SK-N-MC (cell line): Measurements from ENCODE around the gene MPG.

ENCODE experiments used
- DNase-seq: peaks from one replicate; pipeline ENCODE4 v3.0.0-alpha.2; 2011; ENCODE audit warnings: low read depth, low spot score
- H3K27ac ChIP-seq: fragments of 200-600 bp; sonication (generic); 2 replicates; pipeline ENCODE4 v1.5.1; 2016; ENCODE audit warnings: mixed run types
- H3K36me3 ChIP-seq: fragments of 200-600 bp; sonication (generic); 2 replicates; pipeline ENCODE4 v1.6.1; 2017; ENCODE audit warnings: antibody characterized with exemption, low read length, mixed read lengths; ENCODE audit not compliant: insufficient read depth
- H3K4me3 ChIP-seq: fragments of 200-600 bp; sonication (generic); 2 replicates; pipeline ENCODE4 v1.5.1; 2016
- H3K9ac ChIP-seq: fragments of 200-600 bp; sonication (generic); 2 replicates; pipeline ENCODE4 v1.8.0; 2017; ENCODE audit warnings: mixed run types, mixed read lengths; ENCODE audit not compliant: insufficient read length
- H3K9me3 ChIP-seq: fragments of 200-600 bp; sonication (generic); 2 replicates; pipeline ENCODE4 v1.6.1; 2017; ENCODE audit warnings: low read depth, mild to moderate bottlenecking, antibody characterized with exemption, low read length, moderate library complexity, mixed read lengths
- EZH2 ChIP-seq: fragments of 200-600 bp; sonication (generic); IDR thresholded peaks from one replicate; pipeline ENCODE4 v1.6.1; 2017; ENCODE audit warnings: antibody characterized with exemption
- FOXP2 ChIP-seq: optimal IDR thresholded peaks from 2 replicates; pipeline ENCODE3; 2011; ENCODE audit warnings: mild to moderate bottlenecking, moderate library complexity; ENCODE audit not compliant: insufficient read depth; ENCODE audit errors: extremely low read length, control extremely low read depth
- POLR2AphosphoS5 ChIP-seq: IDR thresholded peaks from 2 replicates; pipeline ENCODE4 v1.6.1; 2012; ENCODE audit warnings: mild to moderate bottlenecking, low read depth, low read length, borderline replicate concordance

MPG gene

GRCh38 chr16:76535-77272, 1.3 kb upstream of the MPG start:
- TF ChIP-seq EZH2: no peak
- no peak for TF ChIP-seq POLR2AphosphoS5
- TF ChIP-seq FOXP2: no peak
- Histone ChIP-seq H3K4me3 (peak overlapping the region; percentile 54), H3K9me3 (no peaks in the 10 kb centered on the region), H3K27ac (peak overlapping the region; percentile 61), H3K36me3 (no peaks in the 10 kb centered on the region; the same call in 1 of the 2 replicates), H3K9ac (no peak overlapping the region)
- DNase-seq: no peak

DNA sequence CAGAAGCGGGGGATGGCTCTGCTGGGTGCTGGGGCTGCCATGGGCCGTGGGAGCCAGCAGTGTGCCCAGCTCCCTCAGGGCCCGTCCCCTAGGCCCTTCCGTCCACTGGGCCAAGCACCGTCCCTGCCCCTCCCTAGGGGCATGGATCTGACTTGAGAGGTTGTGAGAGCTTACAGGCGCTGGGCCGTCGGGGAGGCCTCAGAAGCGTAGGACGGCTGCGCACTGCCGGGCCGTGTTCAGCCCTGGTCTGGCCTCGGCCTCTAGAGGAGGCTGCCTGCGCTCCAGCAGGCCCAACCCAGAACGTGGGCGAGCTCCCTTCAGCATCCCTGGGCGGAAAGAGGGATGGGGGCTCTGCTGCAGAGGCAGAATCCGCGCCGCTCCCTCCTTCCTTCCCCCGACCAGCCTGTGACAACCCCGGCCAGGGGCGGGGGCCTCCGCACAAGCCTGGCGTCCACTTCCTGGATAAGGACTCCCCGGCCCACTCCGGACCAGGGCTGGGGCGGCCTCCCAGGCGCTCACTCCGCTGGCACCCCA, 685 bp upstream of the MPG start:
- TF ChIP-seq POLR2AphosphoS5 (no peak), EZH2 (no peak), FOXP2 (no peak)
- peak overlapping the region; percentile 89 for H3K4me3 ChIP-seq
- H3K9me3 ChIP-seq: no peaks in the 10 kb centered on the region
- no peak overlapping the region; the same call in 1 of the 2 replicates for H3K27ac ChIP-seq
- DNase-seq: no peak
- no peaks in the 10 kb centered on the region; the same call in 1 of the 2 replicates for H3K36me3 ChIP-seq
- peak overlapping the region; percentile 81 for H3K9ac ChIP-seq

DNA sequence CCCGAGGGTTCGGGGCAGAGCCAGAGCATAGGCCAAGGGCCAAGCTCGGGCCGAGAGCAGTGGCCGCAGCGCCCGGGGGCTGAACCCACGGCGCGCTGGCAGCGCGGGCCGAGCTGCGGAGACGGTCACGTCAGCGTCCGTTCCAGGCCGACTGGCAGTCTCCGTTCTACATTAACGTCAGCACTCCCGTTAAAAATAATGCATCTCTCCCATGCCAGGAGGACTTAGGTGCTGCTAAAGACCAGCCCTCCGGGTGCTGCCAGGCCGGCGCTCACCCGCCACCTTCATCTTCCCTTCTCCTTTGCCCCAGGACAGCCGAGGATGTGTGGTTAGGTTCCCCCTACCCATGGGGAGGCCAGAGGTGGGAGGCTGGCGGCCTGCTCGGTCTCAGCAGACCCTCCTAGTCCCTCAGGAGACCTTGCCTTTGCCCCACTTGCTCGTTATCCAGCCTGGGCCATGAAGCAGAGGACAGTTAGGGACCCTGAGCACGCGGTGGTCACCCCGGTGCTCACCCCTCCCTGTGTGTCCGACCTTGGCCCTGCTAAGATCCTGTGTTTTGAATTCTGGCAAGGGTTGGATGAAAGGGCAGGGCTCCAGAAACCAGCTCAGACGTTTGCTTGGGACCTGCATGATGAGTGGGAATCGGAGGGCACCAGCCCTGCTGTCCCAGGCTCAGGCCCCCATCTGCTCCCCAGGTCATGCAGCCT, 572 bp downstream of the MPG start:
- peak overlapping the region; percentile 81 for H3K9ac ChIP-seq
- H3K9me3 ChIP-seq: no peaks in the 10 kb centered on the region
- H3K36me3 ChIP-seq: no peaks in the 10 kb centered on the region; the same call in 1 of the 2 replicates
- no peak overlapping the region for H3K27ac ChIP-seq
- TF ChIP-seq EZH2 (no peak), POLR2AphosphoS5 (no peak)
- peak overlapping the region; percentile 89 for H3K4me3 ChIP-seq
- DNase-seq: no peak

GRCh38 chr16:79151-80054, 1.4 kb downstream of the MPG start:
- Histone ChIP-seq H3K4me3 (peak overlapping the region; percentile 89), H3K9me3 (no peaks in the 10 kb centered on the region), H3K36me3 (no peaks in the 10 kb centered on the region; the same call in 1 of the 2 replicates), H3K9ac (peak overlapping the region; percentile 15), H3K27ac (no peak overlapping the region)
- no peak for DNase-seq
- no peak for TF ChIP-seq EZH2
- no peak for TF ChIP-seq POLR2AphosphoS5
- TF ChIP-seq FOXP2: no peak

DNA sequence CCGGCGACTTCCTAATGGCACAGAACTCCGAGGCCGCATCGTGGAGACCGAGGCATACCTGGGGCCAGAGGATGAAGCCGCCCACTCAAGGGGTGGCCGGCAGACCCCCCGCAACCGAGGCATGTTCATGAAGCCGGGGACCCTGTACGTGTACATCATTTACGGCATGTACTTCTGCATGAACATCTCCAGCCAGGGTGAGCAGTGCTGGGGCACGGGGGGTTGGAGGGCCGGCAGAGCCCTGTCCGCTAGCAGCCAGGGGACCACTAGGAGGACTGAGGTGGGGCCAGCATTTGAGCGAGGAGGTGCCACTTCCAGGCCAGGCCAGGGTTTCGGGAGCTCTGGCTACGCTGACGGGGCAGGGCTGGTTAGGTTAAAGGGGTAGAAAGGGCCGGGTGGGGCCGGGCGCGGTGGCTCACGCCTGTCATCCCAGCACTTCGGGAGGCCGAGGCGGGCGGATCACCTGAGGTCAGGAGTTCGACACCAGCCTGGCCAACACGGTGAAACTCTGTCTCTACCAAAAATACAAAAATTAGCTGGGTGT, 5.1 kb downstream of the MPG start:
- Histone ChIP-seq H3K4me3 (no peak overlapping the region), H3K9ac (no peak overlapping the region)

GRCh38 chr16:83781-84615, 6.0 kb downstream of the MPG start:
- TF ChIP-seq POLR2AphosphoS5 (0 out of 2 replicates have a peak, but pooled peaks have one; percentile 19), FOXP2 (no peak), EZH2 (no peak)
- Histone ChIP-seq H3K4me3 (no peak overlapping the region), H3K9me3 (no peaks in the 10 kb centered on the region), H3K9ac (no peak overlapping the region), H3K27ac (no peak overlapping the region), H3K36me3 (peaks cover 6% of the 10 kb centered on the region; the same call in 1 of the 2 replicates)
- DNase-seq: no peak

More for the DNA sequence above, 5.1 kb downstream of the MPG start:
- DNase-seq: no peak
- TF ChIP-seq POLR2AphosphoS5: no peak
- no peak for TF ChIP-seq EZH2
- no peak for TF ChIP-seq FOXP2
- no peaks in the 10 kb centered on the region for H3K9me3 ChIP-seq
- no peak overlapping the region for H3K27ac ChIP-seq
- peaks cover 6% of the 10 kb centered on the region; the same call in 1 of the 2 replicates for H3K36me3 ChIP-seq

GRCh38 chr16:84718-85406, 6.8 kb downstream of the MPG start:
- no peak for DNase-seq
- H3K36me3 ChIP-seq: peaks cover 6% of the 10 kb centered on the region; the same call in 1 of the 2 replicates
- H3K9me3 ChIP-seq: no peaks in the 10 kb centered on the region
- no peak overlapping the region for H3K9ac ChIP-seq
- H3K4me3 ChIP-seq: no peak overlapping the region
- TF ChIP-seq POLR2AphosphoS5 (no peak), EZH2 (no peak), FOXP2 (no peak)
- H3K27ac ChIP-seq: no peak overlapping the region
